Hematopoietic multipotent progenitor cell treated with erythropoietin and hydrocortisone succinate and interleukin-3 and kit ligand, for 15 days (in vitro differentiated cells): Measurements from ENCODE around the gene CNGA2.
"Not testable (repeated sequence)": the region's sequence is repeated elsewhere in the genome, so short reads cannot be mapped to it uniquely, and the experiment has no call there.

Experiments
- DNase-seq: peaks from one replicate; pipeline ENCODE4 v3.0.0-alpha.2; 2015; ENCODE audit warnings: low spot score

The CNGA2 gene

DNA sequence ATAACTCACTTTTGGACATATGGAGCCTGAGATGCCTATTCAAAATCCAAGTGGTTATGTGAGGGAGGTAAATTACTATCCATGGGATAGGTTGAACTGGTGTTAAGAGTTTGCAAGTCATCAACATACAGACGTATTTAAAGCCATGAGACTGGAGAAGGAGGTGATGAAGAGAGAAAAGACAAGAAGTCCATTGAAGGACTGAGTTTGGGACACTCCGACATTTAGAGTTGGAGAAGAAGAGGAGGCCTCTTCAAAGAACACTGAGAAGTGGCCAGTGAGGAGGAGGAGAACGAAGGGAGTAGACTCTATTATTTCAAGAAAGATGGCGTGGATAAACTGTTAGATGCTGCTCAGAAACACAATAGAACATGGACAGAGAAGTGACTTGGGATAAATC is at the start of gene CNGA2:
Gene CNGA2, plus strand, starts transcription at position 301 of the 400 bp plus-strand sequence. CDS start 3,738 bp downstream, outside the sequence.
- DNase-seq: no peak

DNA sequence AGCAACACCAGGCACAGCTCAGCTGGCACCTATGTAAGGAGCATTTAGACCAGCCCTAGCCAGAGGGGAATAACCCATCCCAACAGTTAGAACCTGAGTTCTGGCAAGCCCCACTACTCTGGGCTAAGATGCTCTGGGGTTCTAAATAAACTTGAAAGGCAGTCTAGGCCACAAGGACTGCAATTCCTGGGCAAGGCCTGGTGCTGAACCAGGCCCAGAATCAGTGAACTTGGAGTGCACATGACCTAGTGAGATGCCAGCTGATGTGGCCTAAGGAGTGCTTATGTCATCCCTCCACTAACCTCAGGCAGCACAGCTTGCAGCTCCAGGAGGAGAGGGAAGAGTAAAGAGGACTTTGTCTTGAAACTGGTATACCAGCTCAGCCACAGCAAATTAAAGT is 46.9 kb upstream of the CNGA2 start:
- no peak for DNase-seq

DNA sequence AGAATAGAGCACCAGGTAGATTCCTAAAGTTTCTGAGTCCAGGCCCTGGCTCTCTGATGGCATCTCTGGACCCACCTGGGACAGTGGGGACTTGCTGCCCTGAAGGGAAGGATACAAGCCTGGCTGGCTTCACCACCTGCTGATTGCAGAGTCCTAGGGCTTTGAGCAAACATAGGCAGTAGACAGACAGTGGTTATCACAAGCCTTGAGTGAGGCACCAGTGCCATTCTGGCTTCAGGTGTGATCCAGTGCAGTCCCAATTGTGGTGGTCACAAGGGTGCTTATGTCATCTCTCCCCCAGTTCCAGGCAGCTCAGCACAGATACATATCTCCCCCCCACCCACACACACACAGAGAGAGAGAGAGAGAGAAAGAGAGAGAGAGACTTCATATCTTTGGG is 45.9 kb upstream of the CNGA2 start:
- no peak for DNase-seq

DNA sequence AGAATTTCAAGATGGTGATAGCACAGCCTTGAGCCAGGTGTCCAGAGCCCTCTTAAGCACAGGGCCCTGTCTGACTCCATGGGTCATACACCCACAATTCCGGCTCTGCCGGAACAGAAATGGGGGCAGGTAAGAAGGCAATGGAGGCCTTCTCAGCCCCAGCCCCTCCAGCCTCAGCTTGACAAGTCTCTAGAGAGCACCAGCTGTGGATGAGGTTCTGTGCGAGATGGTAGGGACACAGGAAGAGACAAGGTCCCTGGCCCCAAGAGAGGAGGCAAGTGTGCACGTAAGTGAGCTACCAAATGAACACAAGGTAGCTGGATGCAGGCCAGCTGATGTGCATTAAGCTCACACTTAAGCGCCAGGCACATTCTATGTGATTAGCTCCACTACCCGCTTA is 41.7 kb upstream of the CNGA2 start:
- no peak for DNase-seq

DNA sequence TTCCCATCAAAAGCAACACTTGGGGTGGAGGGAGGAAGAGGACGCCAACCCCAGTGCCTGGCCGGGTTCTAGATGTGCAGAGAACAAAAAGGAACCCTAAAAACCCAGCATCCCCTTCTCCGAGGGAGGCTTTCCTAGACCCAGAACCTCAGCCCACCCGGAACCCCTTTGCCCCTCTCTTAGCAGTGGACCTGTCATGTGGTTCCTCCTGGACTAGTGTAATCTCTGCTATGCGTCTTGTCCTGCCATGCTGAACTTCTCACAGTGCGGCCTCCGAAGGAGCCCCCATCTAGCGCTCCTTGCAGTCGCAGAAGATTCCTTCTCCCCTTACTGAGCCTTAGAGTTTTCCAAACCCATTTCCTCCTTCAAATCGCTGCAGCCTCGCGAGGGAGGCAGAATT is 40.4 kb upstream of the CNGA2 start:
- no peak for DNase-seq

DNA sequence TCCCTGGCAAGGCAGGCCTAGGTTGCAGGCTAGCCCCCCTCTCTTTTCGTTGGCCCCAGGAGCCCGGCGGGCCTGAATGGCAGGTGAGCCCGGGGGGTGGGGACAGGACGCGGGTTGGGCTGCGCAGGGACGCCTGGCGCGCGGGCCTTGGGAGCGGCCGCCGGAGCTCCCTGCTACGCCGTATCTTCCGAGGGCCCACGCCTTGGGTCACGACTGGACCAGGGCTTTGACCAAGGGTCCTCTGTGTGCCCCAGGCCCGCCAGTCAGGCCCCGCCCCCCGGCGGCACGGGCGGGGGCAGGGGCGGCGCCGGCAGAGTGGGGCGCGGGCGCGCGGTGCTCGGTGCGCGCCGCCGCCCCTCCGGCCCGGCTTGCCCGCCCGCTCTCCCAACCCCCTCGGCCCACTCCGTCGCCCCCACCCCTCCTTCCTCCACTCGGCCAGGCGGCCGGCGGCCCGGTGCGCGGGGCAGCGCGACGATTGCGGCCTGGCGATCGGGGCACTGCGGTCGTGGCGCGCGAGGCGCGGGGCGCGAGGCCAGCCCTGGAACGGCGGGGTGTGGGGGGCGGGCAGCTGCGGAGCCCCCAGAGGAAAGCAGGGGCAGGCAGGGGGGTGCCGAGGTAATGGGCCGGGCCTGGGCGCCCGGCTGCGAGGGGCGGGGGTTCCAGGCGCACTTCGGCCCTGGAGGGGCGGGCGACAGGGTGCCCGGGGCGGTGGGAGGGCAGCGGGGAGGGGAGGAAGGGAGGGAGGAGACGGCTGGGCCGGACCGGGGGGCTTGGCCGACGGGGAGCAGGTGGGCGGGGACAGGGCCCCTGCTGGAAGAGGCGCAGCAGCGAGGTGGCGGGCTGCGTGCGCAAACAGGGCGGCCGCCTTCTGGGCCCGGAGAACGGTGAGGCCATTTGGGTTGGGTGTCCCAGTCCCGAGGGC is 39.6 kb upstream of the CNGA2 start, which contains the start of gene PRRG3:
Gene PRRG3, plus strand, starts transcription at position 798 of the 922 bp plus-strand sequence. CDS start 3,357 bp downstream, outside the sequence.
- no peak for DNase-seq

DNA sequence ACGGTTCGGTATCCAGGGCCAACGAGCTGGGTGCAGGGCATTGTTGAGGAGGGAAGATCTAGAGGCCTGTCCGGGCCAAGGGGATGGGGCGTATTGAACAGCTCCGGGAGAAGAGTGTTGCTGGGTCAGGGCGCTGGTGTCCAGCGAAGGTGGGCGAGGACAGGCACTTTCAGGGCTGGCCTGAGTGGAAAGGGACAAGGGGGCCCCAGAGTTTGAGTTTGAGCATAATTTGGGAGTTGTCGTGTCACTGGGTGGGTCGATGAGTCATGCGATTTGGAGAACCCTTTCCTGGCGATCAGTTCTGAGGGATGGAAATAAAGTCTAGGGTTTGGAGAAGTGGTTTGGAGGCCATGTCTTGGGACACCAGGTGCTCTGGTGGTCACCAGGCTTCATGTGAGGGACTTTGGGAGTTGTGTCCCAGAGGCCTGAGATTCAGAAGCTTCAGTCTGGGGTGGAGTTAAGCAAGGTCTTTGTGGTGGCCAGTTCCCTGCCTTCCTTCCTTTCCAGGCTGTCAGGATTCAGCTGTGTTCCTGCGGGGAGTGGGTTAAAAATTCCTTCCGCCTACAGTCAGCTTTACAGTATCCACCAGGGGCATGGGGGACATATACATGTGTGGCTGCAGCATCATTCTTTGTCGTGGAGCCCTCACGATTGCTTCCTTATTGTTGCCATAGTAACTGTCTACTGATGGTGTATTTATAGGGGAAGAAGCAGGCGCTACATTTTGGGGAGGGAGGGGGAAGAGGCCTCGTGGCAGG is 38.8 kb upstream of the CNGA2 start:
- DNase-seq: no peak

DNA sequence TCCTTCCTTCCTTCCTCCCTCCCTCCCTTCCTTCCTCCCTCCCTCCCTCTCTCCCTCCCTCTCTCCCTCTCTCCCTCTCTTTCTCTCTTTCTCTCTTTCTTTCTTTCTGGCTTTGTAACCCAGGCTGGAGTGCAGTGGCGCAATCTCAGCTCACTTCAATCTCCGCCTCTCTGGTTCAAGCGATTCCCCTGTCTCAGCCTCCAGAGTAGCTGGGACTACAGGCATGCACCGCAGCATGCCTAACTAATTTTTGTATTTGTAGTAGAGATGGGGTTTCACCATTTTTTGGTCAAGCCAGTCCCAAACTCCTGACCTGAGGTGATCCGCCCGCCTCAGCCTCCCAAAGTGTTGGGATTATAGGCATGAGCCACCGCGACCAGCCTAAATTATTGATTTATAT is 37.5 kb upstream of the CNGA2 start:
- not testable (repeated sequence) for DNase-seq

DNA sequence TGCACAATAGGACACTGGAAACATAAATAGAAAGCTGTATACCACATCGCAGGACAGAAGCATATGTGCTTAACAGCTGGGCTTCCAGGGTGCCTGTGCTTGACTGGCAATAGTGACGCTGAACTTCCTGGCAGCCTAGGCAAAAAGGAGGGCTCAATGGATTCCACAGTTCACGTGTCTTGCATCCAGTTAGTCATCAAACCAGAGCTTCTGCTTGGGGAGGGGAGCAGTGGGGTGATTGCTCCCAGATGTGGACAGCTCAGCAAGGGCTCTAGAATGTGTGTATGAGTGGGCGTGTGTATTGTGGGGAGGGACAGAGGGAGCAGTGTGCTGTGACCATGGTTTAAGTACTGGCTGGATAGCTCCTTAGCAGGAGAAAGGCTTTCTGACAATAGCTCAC is 37.0 kb upstream of the CNGA2 start:
- no peak for DNase-seq

DNA sequence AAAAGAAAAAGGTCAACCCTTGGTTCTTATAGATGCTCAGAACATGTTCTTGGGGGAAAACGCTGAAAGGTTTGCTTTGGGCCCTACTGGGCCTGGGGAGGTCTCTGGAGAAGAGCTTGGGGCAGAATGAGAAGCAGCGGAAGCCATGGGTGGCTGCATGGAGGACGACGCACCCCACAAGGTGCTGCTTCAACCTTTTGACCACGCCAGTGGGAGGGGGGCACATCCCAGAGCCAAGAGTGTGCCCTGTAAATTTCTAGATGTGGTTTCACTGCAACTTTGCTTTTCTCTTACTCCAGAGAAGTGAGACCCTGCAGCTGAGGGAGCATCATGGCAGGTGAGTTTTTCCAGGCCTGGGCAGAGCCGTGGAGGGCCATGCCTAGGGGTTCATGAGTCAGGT is 36.1 kb upstream of the CNGA2 start:
- no peak for DNase-seq

DNA sequence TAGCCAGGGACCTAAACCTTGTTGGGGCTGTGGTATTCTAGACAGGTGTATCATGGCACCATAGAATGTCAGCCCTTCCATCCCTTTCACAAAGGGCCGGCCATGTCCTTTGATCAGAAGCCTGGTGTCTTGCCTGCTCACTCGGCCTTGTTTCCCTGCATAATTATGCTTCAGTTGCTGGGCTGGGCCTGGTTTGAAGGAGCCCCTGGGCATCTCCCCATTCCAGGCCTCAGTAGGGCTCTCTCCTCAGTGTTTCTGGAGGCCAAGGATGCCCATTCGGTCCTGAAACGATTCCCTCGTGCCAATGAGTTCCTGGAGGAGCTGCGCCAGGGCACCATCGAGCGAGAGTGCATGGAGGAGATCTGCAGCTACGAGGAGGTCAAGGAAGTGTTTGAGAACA is 34.8 kb upstream of the CNGA2 start:
- DNase-seq: no peak

DNA sequence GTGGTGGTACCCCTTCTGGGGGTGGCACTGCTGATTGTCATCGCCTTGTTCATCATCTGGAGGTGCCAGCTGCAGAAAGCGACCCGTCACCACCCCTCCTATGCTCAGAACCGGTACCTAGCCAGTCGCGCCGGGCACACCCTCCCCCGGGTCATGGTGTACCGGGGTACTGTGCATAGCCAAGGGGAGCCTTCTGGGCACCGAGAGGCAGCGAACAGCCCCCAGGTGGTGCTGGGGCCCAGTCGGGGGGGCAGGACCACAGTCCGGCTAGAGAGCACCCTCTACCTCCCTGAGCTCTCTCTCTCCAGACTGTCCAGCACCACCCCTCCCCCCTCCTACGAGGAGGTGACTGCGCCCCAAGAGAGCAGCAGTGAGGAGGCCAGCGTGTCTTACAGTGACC is 34.0 kb upstream of the CNGA2 start:
- no peak for DNase-seq

DNA sequence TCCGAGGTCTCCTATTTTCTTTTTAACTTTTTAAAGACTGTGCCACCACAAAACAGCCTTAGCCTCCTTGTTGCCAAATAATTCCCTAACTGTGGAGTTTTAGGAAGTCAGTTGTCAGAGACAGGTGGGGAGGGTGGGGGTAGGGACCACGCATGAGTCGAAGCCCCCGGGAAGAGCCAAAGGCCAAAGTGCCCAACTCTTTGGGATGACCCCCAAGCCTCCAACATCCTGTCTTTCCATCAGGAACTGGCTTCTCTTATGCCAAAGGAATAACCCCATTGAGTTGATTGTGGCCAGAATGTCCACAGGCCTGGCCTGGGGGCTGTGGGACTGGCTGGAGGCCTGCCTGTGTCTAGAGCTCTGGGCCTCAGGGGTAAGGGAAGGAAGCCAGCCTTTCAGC is 33.5 kb upstream of the CNGA2 start:
- DNase-seq: no peak

DNA sequence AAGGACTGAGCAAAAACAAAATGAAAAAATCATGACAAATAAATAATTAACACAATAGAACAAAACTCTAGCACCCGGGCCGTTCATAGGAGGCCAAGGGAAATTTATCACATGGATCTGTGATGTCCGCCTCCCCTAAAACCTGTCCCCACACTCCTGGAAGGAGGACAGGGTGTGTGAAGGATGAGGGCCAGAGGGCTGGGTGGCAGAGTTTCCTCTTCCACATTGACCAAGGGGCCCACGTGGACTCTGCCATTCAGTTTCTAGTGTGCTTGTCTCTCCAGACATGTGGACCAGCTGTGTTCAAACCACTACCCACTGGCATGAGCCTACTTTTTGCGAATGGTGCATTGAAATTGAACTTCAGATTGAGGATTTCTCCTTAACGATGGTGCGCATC is 33.0 kb upstream of the CNGA2 start:
- no peak for DNase-seq

DNA sequence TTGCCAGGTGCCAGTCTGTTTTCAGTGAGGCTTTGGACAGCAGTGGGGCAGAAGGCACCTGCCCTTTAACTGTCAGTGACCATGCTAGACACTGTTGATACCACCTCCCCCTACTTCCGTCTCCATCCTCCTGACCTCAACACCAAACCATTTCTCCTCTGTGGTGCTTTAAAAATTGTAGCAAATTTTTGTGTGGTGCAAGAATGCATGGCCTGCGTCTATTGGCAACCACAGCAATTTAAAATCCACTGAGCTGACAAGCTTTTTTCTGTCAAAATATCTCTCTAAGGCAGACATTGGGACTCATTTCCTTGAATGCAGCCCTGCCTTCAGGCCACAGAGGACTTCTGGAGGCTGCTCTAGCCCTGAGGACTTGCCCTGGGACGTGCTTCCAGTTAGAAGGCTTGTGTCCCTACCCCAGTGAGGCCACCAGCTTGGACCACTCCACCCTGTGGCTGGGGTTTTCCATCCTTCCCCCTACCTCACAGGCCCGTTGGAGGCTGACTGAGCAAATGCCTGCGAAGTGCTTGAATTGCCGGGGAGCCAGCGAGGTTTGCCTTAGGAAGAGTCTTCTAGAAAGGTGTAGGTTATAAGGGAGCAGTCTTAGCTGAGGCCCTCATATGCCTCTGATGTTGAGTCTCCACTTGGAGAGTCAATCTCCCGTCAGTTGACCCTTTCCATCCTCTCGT is 32.4 kb upstream of the CNGA2 start:
- DNase-seq: no peak

DNA sequence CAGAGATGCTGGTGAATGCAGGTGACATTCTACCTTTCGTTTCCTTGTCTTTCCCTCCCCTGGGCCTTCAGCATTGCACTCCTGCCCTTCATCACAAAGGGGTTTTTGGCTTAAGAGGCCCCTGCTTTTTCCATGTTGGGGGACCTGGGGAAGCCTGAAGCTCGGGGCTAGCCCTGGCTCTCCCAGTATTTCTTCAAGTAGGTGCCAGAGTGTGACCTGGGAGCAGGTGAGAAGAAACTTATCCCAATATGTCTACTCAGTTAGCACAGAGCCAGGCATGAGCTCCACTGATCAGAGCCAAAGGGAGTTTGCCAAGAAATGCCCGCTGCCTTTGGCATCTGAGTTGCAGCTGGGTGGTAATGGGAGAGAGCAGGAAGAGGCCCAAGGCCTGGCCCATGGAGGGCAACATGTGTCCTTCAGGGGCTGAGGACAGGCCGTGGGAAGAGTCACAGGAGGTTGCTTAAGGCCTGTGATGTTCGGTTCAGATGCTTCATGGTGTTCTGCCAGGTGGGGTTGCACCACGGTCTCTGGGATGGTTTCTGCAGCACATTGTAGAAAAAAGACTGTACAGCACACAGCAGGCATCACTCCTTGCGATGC is 31.7 kb upstream of the CNGA2 start:
- DNase-seq: no peak

DNA sequence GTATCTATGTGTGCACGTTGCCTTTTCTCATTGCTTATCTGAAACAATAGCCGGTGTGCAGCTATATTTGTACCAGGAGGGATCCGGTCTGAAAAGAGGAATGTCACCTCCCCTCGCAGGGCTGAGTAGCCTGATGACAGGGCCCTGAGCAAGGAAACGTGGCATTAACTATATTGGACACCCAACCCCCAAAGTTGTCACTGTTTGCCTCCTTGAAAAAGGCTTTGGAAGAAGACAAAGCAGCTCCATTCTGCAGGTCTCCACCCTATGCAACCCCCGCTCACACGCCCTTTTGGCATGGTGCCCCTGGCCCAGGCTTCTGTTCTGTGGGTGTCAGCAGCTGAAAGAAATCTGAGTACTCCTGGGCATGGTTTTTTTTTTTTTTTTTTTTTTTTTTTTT is 31.1 kb upstream of the CNGA2 start:
- DNase-seq: no peak

DNA sequence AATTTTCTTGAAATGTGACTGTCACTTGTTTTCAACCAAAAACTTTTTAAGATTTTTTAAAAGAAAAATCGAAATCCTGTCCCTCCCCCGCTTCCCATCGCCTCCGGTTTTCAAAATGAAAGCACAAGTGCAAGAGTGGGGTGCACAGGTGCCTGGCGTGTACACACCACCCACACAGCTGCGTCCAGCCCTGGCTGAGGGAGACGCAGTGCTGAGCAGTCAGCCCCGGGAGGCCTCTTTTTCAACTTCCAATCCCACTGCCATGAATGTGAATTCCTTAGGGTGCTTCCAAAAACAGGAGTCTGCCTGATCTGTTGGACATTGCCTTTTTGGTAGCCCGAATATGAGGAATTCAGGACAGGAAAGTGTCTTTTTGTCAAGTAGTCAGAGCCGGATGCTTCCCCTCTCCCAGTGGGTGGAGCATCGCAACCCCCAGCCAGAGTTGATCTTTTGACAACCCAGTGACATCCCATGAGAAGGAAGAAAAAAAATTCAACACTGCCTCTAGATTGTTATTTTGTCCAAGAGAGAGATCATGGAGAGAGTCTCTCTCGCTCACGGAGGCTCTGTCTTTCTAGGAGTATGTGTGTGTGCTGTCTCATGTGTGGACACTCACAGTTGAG is 30.4 kb upstream of the CNGA2 start:
- no peak for DNase-seq

DNA sequence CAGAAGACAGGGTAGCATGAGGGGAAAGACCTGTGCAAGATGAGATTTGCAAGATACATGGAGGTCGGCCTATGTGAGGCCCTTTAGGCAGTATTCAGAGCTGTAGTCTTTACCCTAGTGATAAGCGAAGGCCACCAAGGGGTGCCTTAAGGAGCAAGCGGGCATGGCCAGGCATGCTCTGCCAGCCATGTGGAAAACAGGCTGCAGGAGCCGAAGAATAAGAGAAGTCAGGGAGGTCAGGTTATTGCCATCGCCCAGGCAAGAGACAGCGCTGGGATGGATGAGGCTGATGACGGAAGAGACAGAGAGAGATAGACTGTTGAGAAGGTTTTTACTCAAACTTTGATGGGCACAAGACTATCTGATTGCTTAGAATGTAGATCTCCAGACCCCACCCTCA is 25.7 kb upstream of the CNGA2 start:
- DNase-seq: no peak

DNA sequence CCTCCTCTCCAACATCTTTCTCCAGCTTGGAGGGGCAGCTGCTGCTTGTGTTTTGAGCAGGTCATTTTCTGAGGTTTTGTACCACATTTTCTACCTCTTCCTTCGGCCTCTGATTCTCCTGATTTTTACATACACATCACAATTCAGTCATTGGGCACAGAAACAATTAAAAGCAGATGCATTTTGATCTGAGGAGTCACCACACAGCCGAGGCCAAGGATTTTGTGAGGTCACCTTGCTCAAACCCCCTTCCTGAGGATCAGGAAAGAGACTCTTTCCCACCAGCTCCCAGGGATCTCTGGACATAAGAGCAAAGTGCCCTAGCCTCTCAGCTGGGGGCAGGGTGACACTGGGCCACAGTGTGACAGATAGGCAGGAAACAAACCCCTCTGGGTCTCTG is 24.1 kb upstream of the CNGA2 start:
- DNase-seq: no peak

DNA sequence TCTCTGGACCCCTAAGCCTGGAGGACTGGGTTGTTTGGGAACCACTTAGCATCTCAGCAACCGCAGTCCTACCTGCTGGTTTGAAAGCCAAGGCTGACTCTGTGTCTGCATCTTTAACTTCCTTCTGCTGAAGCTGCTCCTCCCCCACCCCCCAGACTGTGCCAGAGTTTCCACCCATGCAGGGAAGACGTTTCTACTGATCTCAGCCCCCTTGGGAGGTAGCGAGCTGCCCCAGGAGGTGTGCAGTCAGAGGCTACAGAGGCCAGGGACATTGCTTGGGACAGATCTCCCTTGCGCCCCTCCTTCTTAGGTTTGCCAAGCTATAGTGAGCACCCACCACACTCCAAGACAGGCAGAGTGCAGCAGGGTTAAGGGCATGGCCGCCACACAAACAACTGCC is 23.4 kb upstream of the CNGA2 start:
- no peak for DNase-seq

DNA sequence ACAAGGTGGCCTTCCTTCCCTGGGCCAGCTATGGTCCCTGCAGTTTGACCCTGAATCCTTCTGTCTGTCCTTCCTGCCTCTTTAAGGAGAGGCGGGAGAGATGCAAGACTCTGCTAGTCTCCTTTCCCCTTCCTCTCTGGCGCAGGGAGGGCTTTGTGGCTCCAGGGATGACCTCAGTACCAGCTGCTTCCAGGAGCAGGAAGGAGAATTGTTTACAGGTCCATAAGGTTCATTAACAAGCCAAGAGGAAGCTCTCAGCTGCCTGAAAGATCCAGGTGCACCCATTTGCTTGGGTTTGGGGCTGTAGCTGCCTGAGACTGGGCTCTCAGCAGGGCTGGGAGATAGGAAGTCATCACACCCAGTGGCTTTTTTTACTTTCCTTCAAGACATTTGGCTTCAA is 22.8 kb upstream of the CNGA2 start:
- no peak for DNase-seq
